Measurements from ENCODE around the gene VWCE. TPM values are rescaled to one million over a fixed set of nuclear protein-coding genes. Genes with fewer than 3 reads are reported as not detected.

VWCE gene, protein sequence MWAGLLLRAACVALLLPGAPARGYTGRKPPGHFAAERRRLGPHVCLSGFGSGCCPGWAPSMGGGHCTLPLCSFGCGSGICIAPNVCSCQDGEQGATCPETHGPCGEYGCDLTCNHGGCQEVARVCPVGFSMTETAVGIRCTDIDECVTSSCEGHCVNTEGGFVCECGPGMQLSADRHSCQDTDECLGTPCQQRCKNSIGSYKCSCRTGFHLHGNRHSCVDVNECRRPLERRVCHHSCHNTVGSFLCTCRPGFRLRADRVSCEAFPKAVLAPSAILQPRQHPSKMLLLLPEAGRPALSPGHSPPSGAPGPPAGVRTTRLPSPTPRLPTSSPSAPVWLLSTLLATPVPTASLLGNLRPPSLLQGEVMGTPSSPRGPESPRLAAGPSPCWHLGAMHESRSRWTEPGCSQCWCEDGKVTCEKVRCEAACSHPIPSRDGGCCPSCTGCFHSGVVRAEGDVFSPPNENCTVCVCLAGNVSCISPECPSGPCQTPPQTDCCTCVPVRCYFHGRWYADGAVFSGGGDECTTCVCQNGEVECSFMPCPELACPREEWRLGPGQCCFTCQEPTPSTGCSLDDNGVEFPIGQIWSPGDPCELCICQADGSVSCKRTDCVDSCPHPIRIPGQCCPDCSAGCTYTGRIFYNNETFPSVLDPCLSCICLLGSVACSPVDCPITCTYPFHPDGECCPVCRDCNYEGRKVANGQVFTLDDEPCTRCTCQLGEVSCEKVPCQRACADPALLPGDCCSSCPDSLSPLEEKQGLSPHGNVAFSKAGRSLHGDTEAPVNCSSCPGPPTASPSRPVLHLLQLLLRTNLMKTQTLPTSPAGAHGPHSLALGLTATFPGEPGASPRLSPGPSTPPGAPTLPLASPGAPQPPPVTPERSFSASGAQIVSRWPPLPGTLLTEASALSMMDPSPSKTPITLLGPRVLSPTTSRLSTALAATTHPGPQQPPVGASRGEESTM
- total RNA-seq, result 6.8 and 8.8 TPM in 2 replicates

DNA sequence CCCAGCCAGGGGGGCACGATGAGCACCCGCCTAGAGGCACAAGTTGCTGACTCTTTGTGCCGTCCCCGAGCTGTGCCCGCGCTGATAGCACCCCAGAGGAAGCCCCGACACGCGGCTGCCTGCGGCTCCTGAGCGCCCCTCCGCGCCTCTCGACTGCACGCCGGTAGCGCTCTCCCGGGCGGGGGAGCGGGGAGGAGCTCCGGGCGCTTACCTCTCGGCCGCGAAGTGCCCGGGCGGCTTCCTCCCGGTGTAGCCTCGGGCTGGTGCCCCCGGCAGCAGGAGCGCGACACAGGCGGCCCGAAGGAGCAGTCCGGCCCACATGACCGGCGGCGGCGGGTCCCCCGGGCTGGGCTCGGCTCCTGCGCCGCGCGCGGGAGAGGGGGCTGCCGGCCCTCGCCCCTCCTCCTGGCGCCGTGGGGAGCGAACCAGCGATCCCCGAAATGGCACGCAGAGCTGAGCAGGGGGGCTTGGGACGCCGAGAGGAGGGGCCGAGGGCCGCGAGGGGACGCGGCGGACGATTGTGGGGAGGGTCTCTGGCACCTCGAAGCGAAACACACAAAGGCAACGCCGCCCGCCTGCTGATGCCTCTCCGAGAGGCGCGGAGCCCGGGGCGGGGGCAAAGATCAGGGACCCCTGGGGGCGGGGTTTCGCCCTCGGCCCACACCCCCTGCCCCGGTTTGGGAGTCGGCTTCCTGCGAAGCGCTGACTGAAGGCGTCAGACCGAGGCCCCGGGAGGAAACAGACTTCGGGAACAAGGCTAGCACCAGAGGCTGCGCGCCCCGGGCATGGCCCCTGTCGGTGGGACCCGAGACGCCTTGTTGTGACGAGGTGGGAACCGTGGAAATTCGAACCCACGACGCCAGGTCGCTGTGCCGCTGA lies at the start of gene VWCE:
Gene VWCE, minus strand, starts transcription at position 600 of the 879 bp plus-strand sequence. Its CDS starts 279 bp downstream, at position 321.
- peak; percentile 71 for DNase-seq

DNA sequence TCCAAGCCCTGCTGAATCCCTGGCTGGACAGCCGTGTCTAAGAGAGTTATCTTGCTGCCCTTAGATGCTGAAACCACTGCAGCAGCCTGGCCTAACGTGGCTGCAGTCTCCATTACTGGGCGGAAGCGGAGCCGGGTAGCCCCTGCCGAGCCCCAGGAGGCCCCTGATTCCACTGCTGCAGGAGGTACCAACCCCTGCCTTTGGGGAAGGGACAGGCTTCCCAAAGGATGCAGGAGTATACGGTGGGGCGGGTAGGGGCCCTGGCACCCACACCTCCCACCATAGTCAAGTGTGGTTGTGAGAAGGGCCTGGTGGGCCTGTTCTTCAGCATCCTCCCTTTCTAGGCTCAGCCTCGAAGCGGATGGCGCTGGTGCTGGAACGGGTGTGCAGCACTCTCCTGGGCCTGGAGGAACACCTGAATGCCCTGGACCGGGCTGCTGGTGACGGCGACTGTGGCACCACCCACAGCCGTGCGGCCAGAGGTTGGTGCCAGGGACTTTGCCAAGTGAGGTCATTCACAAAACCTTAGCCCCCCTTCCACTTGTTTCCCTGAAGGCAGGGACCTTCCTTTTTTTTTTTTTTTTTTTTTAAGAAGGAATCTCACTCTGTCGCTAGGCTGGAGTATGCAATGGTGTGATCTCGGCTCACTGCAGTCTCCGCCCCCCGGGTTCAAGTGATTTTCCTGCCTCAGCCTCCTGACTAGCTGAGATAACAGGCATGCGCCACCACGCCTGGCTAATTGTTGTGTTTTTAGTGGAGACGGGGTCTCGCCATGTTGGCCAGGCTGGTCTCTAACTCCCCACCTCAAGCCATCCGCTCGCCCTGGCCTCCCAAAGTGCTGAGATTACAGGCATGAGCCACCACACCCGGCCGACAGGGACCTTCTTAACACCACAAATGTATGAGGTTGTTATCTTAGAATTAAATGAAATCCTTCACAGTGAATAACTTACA lies 49.0 kb upstream of the VWCE start:
- DNase-seq, result no peak

DNA sequence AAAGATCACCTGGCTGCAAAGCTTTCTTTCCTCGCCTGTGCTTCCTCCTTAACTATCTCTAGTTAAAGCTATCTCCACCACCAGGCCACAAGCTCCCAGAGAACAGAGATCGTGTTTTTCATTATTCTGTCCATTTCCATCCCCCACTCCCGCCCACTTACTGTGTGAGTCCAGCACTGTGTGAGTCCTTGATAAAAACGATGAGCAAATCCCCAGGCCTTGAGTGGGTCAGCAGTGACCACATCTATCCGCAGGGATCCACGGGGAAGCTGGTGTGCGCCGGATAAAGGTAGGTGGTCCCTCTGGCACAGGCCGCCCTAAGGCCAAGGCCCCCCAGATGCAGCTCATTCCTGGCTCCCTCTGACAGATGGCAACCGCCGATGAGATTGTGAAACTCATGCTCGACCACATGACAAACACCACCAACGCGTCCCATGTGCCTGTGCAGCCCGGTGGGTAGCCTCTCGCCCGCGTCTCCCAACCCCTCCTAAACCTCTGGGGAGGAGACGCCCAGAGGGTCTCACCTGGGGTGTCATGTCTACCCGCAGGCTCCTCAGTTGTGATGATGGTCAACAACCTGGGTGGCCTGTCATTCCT lies 47.2 kb upstream of the VWCE start:
- no peak for DNase-seq

DNA sequence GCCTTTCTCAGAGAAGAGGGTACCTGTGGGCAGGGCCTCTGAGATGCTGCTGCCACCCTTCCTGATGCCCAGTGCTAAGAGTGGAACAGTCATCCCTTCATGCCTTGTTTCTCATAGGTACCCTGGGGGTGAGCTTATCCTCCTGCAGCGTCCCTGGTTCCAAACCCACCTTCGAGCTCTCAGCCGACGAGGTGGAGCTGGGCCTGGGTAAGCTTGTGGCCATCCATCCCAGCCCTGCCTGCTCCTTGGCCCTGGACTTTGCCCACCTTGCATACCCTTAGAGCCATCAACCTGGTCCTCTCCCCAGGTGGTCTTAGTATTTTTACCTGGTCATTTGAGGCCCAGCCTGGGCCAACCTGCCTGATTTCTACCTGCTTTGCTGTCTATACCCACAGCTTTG lies 46.6 kb upstream of the VWCE start:
- DNase-seq, result no peak

DNA sequence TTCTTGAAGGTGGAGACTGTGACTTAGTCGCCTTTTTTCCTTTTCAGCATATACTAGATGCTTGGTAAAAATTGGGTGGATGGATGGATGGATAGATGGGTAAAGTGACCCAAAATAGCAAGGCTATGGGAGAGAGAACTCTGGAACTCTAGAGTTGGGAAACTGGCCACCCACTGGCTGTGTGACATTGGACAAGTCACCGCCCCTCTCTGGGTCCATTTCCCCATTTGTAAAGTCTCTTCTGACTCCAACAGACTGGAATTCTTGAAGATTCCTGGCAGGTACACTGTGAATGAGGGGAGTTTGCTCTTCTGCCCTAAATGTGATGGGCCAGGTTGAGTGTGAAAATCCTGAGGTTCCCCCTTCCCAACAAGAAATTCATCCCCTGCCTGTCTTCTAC lies 45.9 kb upstream of the VWCE start:
- no peak for DNase-seq

DNA sequence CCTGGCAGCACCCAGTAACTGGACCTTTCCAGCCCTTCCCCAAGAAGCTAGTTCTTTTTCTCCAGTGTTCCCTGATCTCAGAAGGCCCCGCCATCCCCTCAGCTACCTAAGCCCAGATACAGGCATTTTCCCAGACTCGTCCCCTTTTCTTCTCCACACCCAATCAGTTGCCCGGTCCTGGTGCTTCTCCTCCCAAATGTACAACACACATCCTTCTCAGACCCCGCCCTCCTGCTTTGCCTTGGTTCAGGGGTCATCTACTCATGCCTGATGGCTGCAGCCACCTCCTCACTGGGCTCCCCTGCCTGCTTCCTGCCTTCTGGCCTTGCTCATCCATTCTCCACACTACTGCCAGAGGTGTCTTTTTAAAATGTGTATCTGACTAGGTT lies 44.4 kb upstream of the VWCE start:
- no peak for DNase-seq

DNA sequence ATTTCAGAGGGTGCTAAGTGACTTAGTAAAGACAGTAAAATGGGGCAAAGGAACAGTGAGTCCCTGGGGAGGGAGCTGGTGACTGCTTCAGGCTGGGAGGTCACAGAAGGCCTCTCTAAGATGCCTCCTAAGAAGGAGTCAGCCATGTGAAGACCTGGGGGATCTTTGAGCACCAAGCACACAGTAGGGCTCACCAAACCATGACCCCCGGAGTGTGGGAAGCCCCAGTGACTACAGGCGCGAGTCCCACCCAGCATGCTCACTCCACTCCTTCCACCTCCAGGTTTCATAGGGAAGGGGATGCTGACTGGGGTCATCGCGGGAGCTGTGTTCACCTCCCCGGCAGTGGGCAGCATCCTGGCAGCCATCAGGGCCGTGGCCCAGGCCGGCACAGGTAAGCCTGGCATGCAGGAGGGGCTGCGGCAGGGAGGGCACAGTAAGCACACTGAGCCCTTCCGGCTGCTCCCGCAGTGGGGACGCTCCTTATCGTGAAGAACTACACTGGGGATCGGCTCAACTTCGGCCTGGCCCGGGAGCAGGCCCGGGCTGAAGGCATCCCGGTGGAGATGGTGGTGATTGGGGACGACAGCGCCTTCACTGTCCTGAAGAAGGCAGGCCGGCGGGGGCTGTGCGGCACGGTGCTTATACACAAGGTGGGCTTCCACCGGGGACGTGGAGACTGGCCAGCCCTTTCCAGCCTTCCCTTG lies 43.8 kb upstream of the VWCE start:
- no peak for DNase-seq

DNA sequence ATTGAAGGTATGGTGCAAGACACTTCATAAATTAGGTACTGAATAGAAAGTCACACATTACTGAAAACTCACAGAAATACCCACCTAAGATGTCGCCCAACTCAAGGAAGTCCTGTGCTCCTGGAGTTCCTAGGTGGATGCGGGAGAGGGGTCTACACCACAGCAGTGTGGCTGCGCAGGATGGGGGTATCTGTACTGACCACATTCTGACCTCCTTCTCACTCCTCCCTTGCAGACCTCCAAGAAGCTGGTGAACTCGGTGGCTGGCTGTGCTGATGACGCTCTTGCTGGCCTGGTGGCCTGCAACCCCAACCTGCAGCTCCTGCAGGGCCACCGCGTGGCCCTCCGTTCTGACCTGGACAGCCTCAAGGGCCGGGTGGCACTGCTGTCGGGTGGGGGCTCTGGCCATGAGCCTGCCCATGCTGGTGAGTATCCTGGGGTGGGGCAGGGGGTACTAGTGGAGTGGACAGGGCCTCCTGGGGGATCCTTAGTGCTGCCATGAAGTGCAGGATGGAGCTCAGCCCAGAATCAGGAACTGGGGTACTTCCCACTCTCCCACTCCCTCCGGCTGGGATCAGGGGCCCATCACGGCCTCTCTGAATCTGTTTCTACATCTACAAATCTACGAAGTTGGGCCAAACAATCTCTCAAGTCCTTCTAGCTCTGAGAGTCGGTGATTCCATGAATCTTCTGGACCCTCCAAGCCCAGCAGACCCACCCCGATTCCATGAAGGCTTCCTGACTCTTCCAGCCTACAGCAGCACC lies 42.8 kb upstream of the VWCE start:
- DNase-seq, result no peak

DNA sequence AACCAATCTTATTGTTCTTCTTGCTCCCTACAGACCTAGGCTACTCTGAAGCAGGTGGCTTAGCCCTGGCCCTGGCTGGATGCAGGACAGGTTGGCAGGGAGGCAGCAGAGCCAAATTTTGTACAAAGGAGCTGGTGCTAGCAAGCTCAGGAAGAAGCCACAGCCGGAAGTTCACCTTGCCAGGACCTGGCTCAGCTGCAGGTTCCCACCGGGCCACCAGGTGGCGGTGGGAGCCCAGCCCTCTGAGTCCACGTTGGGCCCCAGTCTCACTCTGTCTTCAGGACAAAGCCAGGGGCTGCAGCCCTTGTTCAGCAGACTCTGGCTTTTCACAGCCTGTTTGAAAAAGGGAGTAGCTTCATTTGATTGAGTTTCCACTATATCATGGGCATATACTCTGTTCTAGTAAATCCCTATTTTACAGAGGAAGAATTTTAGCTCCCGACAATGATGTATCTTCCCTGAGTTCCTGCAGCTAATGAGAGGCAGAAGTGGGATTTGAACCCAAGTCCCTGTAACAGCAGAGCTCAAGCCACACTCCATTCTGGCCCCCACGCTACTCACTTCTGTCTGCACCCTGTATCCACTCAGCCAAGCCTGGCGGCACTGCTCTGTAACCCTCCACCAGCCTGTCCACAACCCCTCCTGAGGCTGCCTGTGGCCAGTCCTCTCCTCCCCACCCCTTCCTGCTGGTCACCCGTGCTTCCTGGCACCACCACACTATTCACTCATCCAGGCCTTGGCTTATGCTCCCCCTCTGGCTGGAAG lies 41.2 kb upstream of the VWCE start:
- peak; percentile 89 for DNase-seq

DNA sequence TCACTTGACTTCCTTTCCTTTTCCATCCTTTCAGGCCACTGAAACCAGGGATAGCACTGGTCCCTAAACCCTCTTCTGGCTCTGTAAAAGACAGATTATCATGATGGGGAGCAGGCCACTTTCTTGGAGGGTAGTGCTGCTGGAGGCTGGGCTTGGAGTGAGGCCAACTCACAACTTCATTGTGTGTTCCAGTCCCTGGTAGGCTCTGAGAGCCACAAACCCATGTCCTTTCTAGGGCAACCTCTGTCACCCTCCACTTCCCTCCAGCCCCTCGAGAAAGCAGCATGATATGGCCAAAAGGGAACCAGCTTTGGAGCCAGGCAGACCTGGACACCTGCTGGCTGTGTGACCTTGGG lies 40.2 kb upstream of the VWCE start:
- DNase-seq, result no peak

DNA sequence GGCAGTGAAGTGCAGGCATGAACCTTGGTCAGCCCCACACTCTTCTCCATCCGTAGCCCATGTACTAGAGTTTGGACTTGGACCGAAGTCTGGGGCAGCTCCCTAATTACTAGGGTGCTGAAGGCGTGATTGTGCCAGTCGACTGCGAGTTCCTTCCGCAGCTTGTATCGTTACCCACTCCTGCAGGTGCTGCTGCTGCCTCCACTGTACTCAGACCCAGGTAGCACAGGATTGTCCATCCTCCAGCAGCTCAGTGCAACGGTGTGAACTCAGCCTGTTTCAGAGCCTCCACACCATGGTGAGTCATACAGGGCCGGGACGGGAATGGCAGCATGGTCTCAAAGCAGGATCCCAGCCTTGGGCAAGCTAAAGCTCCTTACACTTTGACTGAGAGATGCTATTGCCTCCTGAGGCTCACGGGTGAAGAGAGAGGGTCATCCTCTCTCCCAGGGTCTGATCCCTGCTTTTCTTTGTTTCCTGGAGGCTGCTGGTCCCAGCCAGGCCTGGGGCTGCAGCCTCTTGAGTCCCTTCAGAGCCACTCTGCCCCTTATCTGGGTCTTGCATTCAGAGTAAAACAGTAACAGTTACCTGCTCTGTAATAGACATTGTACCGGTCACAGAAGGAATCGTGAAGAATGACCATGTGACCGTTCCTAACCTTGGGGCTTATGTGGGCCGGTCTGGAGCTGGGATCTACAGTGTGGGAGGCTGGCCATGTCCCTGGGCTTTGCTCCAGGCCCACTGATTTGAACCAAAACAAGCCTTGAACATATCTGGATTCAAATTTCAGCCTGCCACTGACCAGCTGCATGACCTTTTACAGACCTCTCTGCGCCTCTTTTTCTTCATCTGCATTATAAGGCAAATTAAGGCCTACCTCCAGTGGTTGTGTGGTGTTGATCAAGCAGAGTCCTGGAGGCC lies 39.6 kb upstream of the VWCE start:
- DNase-seq, result no peak

DNA sequence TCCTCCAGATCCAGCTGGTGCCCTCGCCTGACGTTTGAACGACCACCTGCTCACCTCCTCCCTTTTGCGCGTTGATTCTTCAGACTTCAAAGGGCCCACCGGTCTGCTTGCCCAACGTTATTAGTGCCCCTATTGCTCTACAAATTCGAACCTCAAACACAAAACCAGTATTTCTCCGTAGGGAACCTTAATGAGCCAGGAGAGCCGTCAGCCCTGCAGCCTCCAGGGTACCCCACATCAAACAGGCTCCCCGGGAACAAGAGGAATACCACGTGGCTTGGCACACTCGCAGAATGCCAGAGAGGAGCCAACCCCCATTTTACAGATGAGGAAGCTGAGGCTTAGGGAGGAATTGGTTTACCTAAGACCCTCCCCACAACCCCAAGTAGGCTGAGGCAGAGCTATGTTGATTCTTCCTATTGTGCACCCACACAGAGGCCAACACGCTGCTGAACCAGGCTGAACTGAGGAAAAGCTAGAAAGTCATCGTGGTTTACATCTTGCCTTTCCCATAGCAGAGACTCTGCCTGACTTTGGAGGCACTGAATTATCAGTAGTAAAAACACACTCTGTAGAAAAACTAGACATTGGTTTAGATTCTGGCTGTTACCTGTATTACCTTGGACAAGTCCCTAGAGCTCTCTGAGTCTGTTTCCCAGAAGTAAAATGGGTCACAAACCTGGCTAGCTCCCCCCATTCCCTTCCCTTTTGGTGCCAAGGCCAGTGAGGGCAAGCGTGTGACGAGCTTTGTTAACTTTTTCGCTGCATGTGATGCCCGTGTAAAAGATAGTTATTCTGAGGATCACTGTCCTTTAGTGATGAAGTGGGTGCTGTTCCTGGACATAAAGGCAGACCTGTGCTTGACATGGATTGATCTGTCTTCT lies 38.7 kb upstream of the VWCE start:
- no peak for DNase-seq

DNA sequence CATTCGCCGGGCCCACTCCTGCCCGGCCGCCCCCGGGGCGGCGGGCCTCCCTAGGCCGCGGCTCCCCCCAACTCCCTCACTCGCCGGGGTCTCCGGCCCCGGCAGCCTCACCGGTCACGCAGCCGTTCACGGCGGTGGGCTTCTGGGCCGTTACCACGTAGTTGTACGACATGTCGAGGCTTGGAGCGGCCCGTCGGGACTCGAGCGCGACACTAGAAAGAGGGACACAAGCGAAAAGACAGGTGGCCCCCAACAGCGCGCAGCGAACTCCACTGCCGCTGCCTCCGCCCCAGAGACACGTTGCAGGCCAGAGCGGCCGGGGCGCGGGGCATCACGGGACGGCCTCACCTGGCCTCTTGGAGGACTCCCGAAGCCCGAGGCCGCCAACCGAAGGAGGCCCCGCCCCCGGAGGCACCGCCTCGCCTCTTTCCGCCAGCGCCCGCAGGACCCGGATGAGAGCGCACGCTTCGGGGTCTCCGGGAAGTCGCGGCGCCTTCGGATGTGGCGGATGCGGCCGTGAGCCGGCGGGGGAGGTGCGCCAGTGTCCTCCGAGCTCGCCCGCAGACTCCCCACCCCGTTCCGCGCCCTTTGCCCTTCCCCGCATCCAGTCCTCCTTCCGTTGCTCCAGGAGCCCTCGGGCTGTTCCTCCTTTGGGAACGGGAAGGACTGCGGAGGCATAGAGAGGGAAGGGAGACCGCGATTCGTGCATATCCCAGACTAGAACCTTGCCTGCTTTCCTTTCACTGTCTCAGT lies 37.9 kb upstream of the VWCE start, which contains the start of the genes DDB1 and TKFC:
Gene DDB1, minus strand, starts transcription at position 309 of the 753 bp plus-strand sequence. Its CDS starts 137 bp downstream, at position 172.
Gene TKFC, plus strand, starts transcription at position 432 of the 753 bp plus-strand sequence. CDS start 1,501 bp downstream, outside the sequence.
- DNase-seq, result peak; percentile 94

DNA sequence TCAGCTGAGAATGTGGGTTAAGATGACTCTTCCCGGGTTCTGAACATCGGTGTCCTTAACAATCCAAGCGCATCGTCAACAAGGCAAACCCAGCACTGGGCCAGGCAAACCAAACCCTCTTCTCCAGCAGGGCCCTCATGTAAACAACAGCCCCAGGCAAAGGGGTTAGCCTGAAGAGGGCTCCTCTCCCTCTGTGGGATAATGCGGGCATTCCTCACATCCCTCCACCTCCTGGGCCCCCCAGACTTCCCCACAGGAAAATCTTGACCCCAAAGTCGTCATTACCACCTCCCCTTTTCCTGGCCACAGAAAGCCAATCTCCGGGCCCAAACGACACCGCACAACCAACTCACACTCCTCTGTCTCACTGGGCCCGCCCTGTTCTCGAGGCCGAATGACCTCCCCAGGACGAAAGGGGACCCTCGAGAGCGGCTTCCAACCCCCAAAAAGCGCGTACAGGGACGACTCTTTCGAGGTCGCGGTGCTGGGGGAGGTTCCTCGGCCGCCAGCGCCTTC lies 37.2 kb upstream of the VWCE start:
- DNase-seq, result peak; percentile 42

DNA sequence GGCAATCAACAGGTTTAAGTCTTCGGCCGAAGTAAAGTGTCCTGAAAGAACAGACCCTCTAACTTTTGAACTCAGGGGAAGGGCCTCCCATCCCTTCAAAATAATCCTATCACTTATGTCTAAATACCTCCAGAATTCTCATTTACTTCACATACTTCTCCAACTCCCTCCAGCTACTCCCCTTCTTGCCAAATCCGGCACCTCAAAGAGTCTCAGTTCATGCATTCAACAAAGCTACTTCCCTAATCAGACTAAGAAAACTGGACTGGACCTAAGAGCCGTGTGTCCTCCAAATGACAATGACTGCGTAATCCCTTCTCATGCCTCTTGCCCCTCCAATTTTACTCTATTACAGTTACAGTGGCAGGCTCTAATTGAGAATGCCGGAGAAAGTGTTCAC lies 36.5 kb upstream of the VWCE start:
- no peak for DNase-seq
